Caco-2 (cell line): ENCODE measurements around the gene OLAH. TPM values are rescaled to one million over a fixed set of nuclear protein-coding genes. Genes with fewer than 3 reads are reported as not detected.
"Not testable (repeated sequence)": the region's sequence is repeated elsewhere in the genome, so short reads cannot be mapped to it uniquely, and the experiment has no call there.

Source experiments
- BruUV-seq: library from RNA; stranded (reverse); fragments of 400-500 nt; replicated peaks from 2 replicates; lab custom pipeline; 2021; lab: Mats Ljungman, UMichigan
- CTCF ChIA-PET: fragments of 300-600 bp; sonication (Branson Sonifier 250); formaldehyde crosslinking; loops from one replicate; lab custom pipeline; 2022; ENCODE audit warnings: antibody characterized with exemption; lab: Charles Lee
- POLR2A ChIA-PET: fragments of 300-600 bp; sonication (Branson Sonifier 250); formaldehyde crosslinking; loops from one replicate; lab custom pipeline; 2022; ENCODE audit warnings: antibody characterized with exemption; lab: Charles Lee
- DNase-seq, 2 experiments: peaks; one replicate each; pipeline versions ENCODE4 v3.0.0 to v3.0.0-alpha.2; 2020 to 2022
- H3K27me3 ChIP-seq: replicated peaks from 2 replicates; pipeline ENCODE4 v1.6.0; 2011; ENCODE audit warnings: low read length; ENCODE audit not compliant: control insufficient read depth, insufficient read depth
- H3K36me3 ChIP-seq: 2 replicates; pipeline ENCODE4 v1.5.1; 2011; ENCODE audit warnings: low read length; ENCODE audit not compliant: control insufficient read depth, insufficient read depth
- H3K4me1 ChIP-seq: fragments of 250-450 bp; sonication (Bioruptor Pico); 2 replicates; pipeline ENCODE4 v1.5.1; 2020; ENCODE audit warnings: mild to moderate bottlenecking
- H3K4me3 ChIP-seq: 2 replicates; pipeline ENCODE4 v1.5.1; 2011; ENCODE audit warnings: low read depth, mild to moderate bottlenecking, control low read depth, low read length
- H3K9me3 ChIP-seq: fragments of 250-450 bp; sonication (Bioruptor Pico); 2 replicates; pipeline ENCODE4 v1.5.1; 2020; ENCODE audit warnings: mild to moderate bottlenecking, moderate library complexity
- H3K27ac Mint-ChIP-seq: one replicate; pipeline ENCODE4 v1.8.0; 2022; ENCODE audit warnings: mixed read lengths; ENCODE audit not compliant: unreplicated experiment
- H3K27me3 Mint-ChIP-seq: one replicate; pipeline ENCODE4 v1.8.0; 2022; ENCODE audit warnings: mixed read lengths; ENCODE audit not compliant: insufficient read depth, unreplicated experiment
- H3K36me3 Mint-ChIP-seq: one replicate; pipeline ENCODE4 v1.8.0; 2022; ENCODE audit warnings: mild to moderate bottlenecking, mixed read lengths; ENCODE audit not compliant: insufficient read depth, unreplicated experiment
- H3K4me1 Mint-ChIP-seq: one replicate; pipeline ENCODE4 v1.8.0; 2022; ENCODE audit warnings: low read depth, mixed read lengths; ENCODE audit not compliant: unreplicated experiment
- H3K4me3 Mint-ChIP-seq: one replicate; pipeline ENCODE4 v1.8.0; 2022; ENCODE audit warnings: mild to moderate bottlenecking, moderate library complexity, mixed read lengths; ENCODE audit not compliant: unreplicated experiment
- H3K9me3 Mint-ChIP-seq: one replicate; pipeline ENCODE4 v1.8.0; 2022; ENCODE audit warnings: mixed read lengths; ENCODE audit not compliant: unreplicated experiment
- intact Hi-C: fragments of 100-400 bp; cut with micrococcal nuclease; formaldehyde crosslinking; loops from one replicate; pipeline ENCODE4 v1.10.0; 2022; ENCODE audit not compliant: unreplicated experiment
- total RNA-seq: library from RNA; stranded (reverse); gene quantifications from 2 replicates; pipeline ENCODE4 v1.2.3, GENCODE V29; 2022
- TF ChIP-seq, protein P1 (sequence below), 2 experiments: fragments of 200-600 bp in 1 of 2; IDR thresholded peaks; 1 replicate in 1 of 2; 2 replicates in 1 of 2; pipeline versions ENCODE4 v1.5.1 to v1.8.0; 2011 to 2022; ENCODE audit warnings: antibody characterized with exemption in 1 of 2, control low read depth in 1 of 2, inconsistent platforms in 1 of 2, low read depth in 1 of 2, low read length in 1 of 2, mild to moderate bottlenecking in 1 of 2, moderate library complexity in 1 of 2; ENCODE audit not compliant: insufficient read depth in 1 of 2, severe bottlenecking in 1 of 2, unreplicated experiment in 1 of 2

OLAH gene
- total RNA-seq, 1 experiment from 2014 or later: not detected

DNA sequence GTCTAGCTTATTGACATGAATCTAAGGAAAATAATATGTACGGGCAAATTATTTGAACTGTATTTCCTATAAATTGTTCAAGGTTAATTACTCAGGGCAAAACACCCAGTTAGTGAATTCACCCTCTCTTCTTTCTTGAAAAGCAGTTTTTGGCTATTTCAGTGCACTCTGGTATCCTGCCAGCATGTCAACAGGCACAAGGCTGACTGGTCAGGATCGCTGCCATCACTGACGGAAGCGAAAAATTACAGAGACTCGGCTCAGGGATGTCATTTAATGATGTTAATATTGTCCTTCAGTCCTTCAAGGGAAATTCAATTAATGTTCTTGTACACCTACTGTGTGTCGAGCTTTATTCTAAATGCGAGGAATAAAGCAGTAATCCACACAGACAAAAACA, 28.3 kb upstream of the OLAH start:
- no peak overlapping the region for H3K27ac Mint-ChIP-seq
- ChIA-PET CTCF (no interaction called here), POLR2A (no interaction called here)
- no peak overlapping the region for H3K4me3 ChIP-seq
- no peaks in the 10 kb centered on the region for H3K36me3 ChIP-seq
- H3K9me3 ChIP-seq: no peaks in the 10 kb centered on the region
- no TSS peak for BruUV-seq
- H3K9me3 Mint-ChIP-seq: no peaks in the 10 kb centered on the region
- peaks cover 7% of the 10 kb centered on the region for H3K36me3 Mint-ChIP-seq
- intact Hi-C loops: no loop called here
- H3K27me3 ChIP-seq: no peaks in the 10 kb centered on the region
- TF ChIP-seq, protein P1, sequence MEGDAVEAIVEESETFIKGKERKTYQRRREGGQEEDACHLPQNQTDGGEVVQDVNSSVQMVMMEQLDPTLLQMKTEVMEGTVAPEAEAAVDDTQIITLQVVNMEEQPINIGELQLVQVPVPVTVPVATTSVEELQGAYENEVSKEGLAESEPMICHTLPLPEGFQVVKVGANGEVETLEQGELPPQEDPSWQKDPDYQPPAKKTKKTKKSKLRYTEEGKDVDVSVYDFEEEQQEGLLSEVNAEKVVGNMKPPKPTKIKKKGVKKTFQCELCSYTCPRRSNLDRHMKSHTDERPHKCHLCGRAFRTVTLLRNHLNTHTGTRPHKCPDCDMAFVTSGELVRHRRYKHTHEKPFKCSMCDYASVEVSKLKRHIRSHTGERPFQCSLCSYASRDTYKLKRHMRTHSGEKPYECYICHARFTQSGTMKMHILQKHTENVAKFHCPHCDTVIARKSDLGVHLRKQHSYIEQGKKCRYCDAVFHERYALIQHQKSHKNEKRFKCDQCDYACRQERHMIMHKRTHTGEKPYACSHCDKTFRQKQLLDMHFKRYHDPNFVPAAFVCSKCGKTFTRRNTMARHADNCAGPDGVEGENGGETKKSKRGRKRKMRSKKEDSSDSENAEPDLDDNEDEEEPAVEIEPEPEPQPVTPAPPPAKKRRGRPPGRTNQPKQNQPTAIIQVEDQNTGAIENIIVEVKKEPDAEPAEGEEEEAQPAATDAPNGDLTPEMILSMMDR (IDR thresholded peaks at IDR 0.05; ENCODE audit: insufficient read depth in 1 of 2, low read depth in 1 of 2, low read length in 1 of 2, severe bottlenecking in 1 of 2, unreplicated experiment in 1 of 2): no peak
- H3K4me3 Mint-ChIP-seq: no peak overlapping the region
- peaks cover 16% of the 10 kb centered on the region for H3K4me1 Mint-ChIP-seq
- no peak for DNase-seq
- peaks cover 24% of the 10 kb centered on the region for H3K4me1 ChIP-seq
- no peaks in the 10 kb centered on the region for H3K27me3 Mint-ChIP-seq

DNA sequence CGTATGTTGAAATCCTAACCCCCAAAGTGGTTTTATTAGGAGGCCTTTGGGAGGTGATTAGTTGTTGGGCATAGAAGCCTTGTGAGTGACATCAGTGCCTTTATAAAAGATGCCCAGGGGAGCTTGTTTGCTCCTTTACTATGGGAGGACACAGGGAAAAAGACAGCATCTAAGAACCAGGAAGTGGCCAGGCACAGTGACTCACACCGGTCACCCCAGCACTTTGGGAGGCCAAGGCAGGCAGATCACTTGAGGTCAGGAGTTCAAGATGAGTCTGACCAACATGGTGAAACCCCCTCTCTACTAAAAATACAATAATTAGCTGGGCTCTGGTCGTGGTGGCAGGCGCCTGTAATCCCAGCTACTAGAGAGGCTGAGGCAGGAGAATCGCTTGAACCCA, 22.8 kb upstream of the OLAH start:
- H3K9me3 Mint-ChIP-seq, DNase-seq, H3K36me3 ChIP-seq, H3K27me3 Mint-ChIP-seq, POLR2A ChIA-PET, H3K4me3 ChIP-seq, intact Hi-C loops, H3K4me3 Mint-ChIP-seq, CTCF ChIA-PET, H3K27ac Mint-ChIP-seq, BruUV-seq, H3K27me3 ChIP-seq, H3K4me1 Mint-ChIP-seq, H3K4me1 ChIP-seq, H3K36me3 Mint-ChIP-seq, H3K9me3 ChIP-seq: not testable (repeated sequence)

DNA sequence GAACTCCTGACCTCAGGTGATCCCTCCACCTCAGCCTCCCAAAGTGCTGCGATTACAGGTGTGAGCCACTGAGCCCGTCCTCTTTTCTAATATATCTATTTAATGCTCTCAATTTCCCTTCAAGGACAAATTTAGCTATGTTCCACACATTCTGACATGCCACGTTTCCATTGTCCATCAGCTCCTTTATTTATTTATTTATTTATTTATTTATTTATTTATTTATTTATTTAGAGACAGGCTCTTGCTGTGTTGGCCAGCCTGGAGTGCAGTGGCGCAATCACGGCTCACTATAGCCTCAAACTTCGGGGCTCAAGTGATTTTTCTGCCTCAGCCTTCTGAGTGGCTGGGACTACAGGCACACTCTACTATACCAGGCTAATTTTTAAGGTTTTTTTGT, 20.7 kb upstream of the OLAH start:
- CTCF ChIA-PET, H3K27me3 Mint-ChIP-seq, H3K9me3 Mint-ChIP-seq, POLR2A ChIA-PET, H3K36me3 Mint-ChIP-seq, H3K9me3 ChIP-seq, H3K4me3 ChIP-seq, H3K4me3 Mint-ChIP-seq, DNase-seq, H3K27ac Mint-ChIP-seq, H3K27me3 ChIP-seq, H3K36me3 ChIP-seq, intact Hi-C loops, BruUV-seq: not testable (repeated sequence)
- peaks cover 12% of the 10 kb centered on the region for H3K4me1 Mint-ChIP-seq
- H3K4me1 ChIP-seq: peaks cover 13% of the 10 kb centered on the region

DNA sequence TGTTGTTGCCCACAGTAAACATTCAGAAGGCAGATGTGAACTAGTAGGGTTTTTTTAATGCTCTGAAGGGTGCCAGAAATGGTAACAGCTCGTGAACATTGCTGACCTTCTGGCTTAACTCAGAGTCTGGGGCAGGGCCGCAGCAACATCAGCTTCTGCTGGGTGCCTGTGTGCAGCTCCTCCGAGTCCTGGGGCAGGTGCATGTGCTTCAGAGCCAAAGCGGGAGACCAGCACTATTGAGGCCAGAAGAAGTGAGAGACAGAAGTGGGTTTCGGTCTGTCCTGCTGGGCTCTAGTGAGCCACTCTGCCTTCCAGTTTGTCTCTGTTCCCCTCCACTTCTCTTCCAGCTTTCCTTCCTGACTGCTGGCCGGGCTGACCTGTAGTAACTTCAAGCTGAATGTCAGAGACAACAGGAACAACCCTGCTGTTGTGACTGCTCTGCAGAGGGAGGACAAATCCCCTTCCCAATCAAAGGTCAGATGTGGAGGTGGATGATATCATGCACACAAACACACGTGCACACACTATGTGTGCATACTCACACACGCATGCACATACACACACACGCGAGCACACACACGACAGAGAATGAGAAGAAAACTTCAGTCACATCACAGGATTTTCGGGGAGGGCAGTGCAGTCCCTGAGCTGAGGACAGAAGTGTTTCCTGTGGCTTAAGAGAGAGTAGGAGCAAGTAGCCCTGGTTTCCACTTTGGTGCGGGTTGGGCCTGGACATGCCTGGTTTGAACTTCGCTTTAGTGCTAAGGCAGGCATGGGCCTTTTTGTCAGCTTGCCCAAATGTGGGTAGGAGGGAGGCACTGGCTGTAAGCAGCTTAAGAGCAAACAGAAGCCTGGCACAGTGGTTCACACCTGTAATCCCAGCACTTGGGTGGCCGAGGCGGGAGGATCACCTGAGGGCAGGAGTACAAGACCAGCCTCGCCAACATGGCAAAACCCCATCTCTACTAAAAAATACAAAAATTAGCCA, 19.4 kb upstream of the OLAH start:
- intact Hi-C loops, H3K9me3 ChIP-seq, H3K36me3 ChIP-seq, CTCF ChIA-PET, H3K9me3 Mint-ChIP-seq, H3K27me3 ChIP-seq, BruUV-seq, DNase-seq, H3K27me3 Mint-ChIP-seq, H3K4me3 Mint-ChIP-seq, H3K4me3 ChIP-seq, POLR2A ChIA-PET, H3K36me3 Mint-ChIP-seq: not testable (repeated sequence)
- H3K4me1 Mint-ChIP-seq: peaks cover 15% of the 10 kb centered on the region
- peaks cover 20% of the 10 kb centered on the region for H3K4me1 ChIP-seq
- H3K27ac Mint-ChIP-seq: peak overlapping the region; percentile 20

DNA sequence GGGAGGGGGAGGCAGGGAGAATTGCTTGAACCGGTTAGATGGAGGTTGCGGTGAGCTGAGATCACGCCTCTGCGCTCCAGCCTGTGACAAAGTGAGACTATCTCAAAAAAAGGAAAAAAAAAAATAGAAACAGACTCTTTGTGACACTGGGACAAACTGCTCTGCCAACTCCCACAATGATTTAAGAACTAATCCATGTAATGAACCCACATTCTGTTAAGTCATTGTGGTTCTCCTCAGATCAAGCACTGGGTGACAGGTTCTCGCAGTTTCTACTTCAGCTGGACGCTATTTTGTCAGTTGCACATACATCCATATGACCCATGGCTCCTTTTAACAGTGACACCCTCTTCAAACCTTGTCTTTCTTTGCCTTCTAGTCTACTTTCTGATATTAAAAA, 18.7 kb upstream of the OLAH start:
- peaks cover 15% of the 10 kb centered on the region for H3K4me1 Mint-ChIP-seq
- H3K27ac Mint-ChIP-seq, DNase-seq, H3K4me3 Mint-ChIP-seq, H3K9me3 Mint-ChIP-seq, BruUV-seq, H3K27me3 ChIP-seq, H3K9me3 ChIP-seq, H3K36me3 Mint-ChIP-seq, CTCF ChIA-PET, POLR2A ChIA-PET, H3K4me3 ChIP-seq, intact Hi-C loops, H3K27me3 Mint-ChIP-seq, H3K36me3 ChIP-seq: not testable (repeated sequence)
- H3K4me1 ChIP-seq: peaks cover 20% of the 10 kb centered on the region
